CD4-positive, alpha-beta T cell treated with Interleukin-17A for 1 hour (primary cell): Measurements from ENCODE around the gene ZNF805.
"Not testable (repeated sequence)": the region's sequence is repeated elsewhere in the genome, so short reads cannot be mapped to it uniquely, and the experiment has no call there.

ENCODE experiments used
- DNase-seq: peaks from one replicate; pipeline ENCODE4 v3.0.0-alpha.2; 2020

The ZNF805 gene

DNA sequence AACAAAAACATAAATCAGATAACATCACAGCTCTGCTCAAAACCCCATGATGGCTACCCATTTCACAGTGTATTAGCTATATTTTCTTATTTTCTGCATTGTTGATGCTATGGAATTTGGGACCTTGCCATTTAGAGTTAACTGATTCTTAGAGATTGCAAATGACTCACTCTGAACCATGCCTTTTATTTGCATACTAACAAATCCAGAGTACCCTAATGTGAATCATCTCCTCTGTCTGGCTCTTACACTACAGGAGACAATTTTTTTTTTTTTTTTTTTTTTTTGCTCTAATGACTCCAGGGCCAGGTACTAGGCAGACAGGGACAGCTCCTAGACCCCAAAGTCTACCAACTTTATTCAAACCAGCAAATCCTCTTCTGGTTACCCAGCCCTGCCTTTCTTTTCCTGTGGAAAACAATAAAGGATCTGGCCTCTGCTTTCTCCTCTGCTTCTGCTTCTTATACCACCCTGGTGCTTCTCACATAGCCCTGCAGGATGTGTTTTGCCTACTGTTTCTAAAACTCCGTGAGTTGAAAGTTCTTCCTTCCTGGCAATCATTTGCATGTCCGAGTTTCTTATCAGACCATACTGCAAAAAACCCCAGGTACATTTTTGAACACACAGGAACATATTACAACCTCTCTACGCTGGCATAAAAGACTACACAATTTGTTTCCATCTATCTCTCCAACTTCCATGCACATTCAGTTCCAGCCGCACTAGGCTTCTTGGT is 29.3 kb downstream of the ZNF805 start:
- DNase-seq = no peak

DNA sequence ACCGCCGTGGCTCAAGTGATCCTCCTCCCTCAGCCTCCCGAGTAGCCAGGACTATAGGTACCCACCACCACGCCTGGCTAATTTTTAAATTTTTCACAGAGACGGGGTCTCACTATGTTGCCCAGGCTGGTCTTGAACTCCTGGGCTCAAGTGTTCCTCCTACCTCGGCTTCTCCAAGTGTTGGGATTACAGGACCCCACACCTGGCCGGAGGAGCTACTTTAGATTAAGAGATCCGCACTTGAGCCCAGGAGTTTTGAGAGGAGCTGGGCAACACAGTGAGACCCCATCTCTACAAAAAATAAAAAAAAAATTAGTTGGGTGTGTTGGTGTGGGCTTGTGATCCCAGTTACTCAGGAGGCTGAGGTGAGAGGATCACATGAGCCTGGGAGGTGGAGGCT is 30.8 kb downstream of the ZNF805 start:
- DNase-seq = no peak

DNA sequence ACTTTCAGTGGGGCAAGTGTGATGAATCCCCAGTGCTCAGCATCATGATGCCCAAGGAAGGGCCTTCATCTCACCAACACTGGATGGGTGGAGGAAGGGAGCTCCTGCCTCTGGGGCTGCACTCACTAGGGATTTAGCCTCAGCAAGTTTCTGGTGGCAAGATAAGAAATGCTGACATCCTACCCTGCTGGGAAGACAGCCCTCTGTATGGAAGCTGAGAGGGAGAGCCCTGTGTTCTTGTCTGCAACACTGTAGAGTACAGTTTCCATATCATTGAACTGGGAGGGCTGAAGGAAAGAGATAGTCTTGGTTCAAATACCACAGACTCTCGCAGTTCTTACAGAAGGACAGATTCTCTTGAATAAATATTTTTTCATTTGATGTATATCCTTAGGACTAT is 32.6 kb downstream of the ZNF805 start:
- DNase-seq = no peak

DNA sequence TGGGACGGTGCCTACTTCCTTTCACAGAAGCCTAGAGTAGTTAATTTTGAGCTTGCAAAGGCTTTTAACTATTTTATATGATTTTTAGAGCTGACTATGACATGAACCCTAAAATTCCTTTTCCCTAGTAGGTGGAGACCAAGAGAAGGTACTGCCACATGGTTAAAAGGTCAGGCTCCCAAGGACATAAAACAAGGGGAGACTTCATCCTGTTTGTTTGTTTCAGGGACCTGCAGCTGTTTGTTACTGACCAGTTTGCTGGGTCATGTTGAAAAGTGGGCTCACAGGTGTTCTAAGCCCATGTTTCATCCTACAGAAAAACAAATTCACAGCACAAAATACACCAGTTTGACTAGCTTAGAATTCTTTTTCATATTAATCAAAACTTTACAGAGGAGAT is 36.0 kb downstream of the ZNF805 start:
- DNase-seq = no peak

DNA sequence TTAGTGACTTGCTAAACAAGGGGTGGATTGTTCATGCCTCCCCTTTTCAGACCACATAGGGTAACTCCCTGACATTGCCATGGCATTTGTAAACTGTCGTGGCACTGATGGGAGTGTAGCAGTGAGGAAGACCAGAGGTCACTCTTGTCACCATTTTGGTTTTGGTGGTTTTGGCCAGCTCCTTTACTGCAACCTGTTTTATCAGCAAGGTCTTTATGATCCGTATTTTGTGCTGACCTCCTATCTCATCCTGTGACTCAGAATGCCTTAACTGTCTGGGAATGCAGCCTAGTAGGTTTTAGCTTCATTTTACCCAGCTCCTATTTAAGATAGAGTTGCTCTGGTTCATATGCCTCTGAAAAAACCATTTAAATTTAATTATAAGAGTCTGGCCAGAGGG is 38.0 kb downstream of the ZNF805 start:
- DNase-seq = not testable (repeated sequence)

DNA sequence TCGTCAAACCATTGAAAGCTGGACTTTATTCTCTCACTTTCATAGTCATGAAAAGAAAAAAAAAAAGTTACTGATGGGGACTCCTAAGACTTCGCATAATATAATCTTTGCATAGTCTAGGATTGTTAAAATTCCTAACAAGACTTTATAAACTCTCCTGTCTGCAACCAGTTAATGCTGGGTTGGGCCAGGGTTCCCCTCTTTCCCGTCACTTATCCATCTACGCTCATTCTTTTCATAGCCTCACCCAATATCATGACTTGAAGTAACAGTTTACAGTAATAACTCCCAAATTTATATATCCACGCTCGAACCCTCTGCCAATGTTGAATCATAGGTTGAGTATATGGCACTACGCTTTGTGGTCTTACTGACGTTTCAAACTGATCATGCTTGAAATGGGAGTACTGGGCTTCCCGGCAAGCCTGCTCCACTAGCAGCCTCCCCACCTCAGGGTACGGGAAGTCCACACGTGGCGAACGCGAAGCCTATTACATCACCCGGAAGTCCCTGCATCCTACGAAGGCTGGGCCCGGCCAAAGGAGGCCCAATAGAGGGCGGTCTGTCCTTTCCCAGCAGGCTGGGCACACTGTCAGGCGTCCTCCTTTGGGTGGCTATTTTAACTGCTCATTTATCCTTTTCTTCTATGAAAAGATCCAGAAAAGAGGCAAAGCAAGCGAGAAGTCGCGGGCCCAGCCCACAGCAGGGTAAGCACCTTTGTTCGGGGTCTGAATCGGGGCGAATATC is 39.2 kb downstream of the ZNF805 start:
- peak; percentile 90 for DNase-seq

DNA sequence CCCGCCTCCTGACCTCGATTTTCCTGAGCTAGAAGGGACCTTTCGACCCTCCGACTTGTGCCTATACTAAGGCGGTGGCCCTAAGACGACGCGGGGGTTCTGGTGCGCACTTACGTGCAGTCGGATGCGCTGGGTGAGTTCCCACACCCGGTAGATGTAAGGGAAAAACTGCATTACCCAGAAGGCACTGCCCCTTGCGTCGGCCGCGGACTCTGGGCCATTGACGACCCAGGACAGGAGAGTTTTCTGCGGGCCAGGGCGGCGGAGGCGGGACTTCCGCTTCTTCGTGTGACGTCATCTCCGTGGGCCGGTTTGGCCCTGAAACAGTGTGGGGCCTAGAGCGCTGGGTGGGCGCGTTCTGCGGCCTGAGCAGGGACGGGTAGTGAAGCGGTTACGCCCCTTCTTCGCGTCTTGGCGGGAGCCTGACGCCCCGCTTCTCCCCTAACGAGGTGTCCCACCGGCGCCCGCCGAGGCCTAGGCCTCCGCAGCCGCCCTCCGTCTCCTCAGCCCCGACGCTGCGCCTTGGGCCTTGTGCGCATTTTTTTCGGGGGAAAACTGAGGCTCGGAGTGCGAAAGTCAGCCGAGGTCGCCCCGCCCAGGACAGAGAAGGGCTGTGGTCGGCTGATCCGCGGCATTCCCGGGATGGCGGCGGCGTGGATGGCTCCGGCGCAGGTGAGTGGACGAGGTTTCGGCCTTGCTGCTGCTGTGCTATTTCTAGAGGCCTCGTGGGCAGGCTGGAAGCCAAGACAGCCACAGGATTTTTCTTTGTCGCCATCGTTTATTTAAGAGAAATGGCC is 39.9 kb downstream of the ZNF805 start, which contains the start of gene ZNF460:
Gene ZNF460 (plus strand): TSS at position 321 of the 797 bp plus-strand sequence. CDS start 322 bp downstream, at position 643.
- peak; percentile 98 for DNase-seq

DNA sequence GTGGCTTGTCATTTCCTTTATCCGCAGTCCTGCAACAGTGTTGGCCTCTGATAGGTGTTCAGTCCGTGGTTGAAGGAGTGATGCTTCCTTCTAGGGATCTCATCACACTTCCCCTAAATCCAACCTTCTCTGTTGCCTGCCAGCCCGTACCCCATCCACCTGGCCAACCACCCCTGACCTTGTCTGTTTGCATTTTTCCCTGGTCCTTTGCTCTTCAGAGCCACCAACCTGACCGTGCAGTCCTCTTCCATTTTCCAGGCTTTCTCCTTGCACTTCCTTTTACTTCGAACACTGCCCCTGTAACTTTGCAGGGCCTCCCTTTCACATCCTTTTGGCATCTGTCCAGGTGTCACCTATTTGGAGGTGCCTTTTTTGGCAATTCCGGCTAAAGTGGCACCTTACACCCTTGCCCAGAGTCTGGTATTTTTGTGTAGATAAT is 40.5 kb downstream of the ZNF805 start:
- DNase-seq = peak; percentile 73

DNA sequence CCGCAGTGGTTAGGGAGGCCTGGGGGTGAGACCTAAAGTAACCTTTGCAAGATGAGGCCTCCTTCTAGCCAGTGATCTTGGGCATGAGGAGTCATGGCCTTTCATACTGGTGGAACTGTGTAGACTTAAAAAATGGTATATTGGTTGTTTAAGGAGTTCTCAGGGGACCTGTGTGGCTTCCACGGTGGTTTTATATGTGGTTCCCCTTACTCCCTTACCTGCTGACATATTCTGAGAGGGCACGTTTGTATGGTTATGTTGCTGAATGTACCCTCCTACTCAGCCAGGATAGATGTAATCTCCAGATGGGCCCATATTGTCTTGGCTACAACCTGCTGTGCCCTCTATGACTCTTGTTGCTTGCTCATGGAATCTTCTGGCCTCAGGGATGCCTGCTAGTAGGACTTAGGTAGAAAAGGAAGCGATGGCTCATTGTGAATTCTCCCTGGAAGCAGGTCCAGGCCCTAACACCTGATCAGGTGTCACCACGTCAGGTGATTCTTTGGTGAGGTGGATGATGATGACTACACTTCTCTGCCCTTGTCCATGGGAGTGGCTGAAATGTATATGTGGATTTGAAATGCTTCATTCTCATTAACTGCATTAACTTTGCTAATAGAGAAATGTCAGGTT is 41.7 kb downstream of the ZNF805 start:
- no peak for DNase-seq

DNA sequence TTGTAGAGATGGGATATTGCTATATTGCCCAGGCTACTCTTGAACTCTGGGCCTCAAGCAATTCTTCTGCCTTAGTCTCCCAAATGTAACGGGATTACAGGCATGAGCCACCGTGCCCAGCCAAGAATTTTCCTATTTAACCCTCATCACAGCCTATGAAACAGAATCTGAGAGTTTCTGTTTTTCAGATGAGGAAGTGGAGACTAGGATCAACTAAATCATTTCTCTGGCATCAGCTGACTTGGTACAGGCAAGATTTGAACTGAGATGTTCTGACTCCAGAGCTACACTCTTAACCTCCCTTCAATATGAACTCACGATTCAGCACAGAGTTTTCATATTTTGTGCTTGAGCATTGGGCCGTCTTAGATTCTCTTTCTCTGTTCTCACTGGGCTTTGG is 47.9 kb downstream of the ZNF805 start:
- DNase-seq = no peak

DNA sequence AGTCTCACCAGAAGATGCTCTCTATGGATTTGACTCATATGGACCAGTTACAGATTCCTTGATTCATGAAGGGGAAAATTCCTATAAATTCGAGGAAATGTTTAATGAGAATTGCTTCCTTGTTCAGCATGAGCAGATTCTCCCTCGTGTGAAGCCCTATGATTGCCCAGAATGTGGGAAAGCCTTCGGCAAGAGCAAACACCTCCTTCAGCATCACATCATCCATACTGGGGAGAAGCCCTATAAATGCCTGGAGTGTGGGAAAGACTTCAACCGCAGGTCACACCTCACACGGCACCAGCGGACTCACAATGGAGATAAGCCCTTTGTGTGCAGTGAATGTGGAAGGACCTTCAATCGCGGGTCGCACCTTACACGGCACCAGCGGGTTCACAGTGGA is 50.5 kb downstream of the ZNF805 start:
- no peak for DNase-seq

DNA sequence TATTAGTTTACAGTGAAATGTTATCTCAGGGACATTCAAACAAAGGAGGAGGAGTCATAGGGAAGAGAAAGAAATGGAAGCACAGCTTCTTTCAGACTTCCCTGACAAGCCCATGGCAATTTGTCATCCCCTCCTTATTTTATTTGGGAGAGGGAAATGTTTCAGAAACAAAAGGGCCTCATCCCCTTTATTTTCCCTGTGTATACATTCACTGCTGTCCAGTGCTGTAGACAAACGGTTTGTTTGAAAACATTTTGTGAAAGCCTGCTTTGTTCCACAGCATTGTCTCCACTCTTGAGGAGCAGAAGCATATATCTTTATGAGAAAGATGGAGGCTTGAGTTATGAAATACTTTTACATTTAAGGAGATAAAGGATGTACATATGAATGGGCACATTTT is 52.1 kb downstream of the ZNF805 start:
- DNase-seq = no peak

DNA sequence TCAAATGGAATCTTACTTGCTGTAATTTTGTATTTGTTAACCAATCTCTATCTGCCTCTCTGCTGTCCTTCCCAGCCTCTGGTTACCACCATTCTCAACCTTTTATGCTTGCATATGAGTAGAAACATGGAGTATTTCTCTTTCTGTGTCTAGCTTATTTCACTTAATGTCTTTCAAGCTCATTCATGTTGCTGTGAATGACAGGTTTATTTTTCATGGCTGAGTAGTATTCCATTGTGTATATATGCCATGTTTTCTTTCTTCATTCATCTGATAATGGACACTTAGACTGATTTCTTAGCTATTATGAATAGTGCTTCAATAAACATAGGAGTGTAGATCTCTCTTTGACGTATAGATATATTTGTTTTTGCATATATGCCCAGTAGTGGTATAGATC is 53.3 kb downstream of the ZNF805 start:
- DNase-seq = no peak

DNA sequence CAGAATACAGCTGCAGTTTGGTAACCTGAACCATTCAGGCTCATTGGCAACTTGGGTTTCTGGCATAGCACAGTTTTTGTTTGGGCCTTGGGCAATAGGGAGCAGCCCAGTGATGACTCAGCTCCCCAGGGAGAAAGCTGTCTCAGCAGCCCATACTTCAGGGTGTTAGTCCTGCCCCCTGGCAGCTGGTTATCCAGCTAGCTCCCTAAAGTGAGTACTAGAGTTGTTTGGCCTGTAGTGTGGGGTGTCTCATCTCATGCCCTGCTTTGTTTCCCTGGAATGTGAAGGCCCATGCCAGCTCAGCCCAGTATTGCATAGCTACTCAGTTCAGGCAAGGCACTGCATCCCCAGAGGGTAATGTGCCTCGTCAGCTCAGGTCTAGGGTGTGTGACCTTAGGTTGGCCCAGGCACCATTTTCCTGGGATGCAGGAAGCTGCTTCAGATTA is 61.6 kb downstream of the ZNF805 start:
- no peak for DNase-seq

DNA sequence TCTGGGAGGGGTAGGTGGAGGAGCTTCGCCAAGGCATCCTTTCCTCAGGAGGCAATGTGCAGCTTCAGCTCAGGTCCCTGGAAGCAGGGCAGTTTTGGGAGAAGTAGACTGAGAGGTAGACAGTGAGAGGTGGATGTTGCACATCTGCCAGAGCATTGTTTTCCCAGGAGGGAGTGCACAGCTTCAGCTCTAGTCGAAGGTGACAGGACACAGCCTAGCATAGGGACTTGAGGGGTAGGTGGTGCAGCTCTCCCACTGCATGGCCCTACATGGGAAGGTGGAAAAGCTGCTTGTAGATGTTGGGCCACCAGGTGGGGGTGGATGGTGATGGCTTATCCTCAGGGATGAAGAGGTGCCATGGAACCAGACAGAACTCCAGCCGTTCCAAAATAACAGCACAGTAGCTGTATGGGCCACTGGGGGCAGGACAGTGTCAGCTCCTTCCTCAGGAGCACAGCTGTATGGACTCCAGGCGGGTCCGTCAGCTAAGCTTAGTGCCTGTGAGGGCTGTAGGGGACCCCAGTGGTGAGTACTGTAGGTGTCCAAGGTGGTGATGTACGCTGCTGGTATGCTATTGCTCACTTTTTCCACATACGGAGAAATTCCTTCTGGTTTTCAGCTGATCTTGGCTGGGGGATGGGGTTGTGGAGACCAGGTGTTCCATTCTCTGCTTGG is 62.4 kb downstream of the ZNF805 start:
- DNase-seq = no peak
